A549 (cell line): ENCODE data around the gene ZNF566. TPM values are rescaled to one million over a fixed set of nuclear protein-coding genes. Genes with fewer than 3 reads are reported as not detected.

Experiments
- ATAC-seq, 2 experiments: fragments of 200-7000 bp in 1 of 2; fragments of >200 bp in 1 of 2; cut with Nextera tagmentation in 1 of 2; cut with Tn5 transposase in 1 of 2; 3 replicates each; pipeline versions ENCODE4 v1.8.0 to v1.9.1; 2018 to 2020; ENCODE audit warnings: mild to moderate bottlenecking in 1 of 2, moderate library complexity in 1 of 2
- CTCF ChIA-PET: fragments of 300-600 bp; sonication (Branson Sonifier 250); formaldehyde crosslinking; extraction: SDS; loops from one replicate; lab custom pipeline; 2021; ENCODE audit warnings: antibody characterized with exemption, inconsistent platforms; lab: Yijun Ruan, JAX
- POLR2A ChIA-PET: fragments of 350-600 bp; formaldehyde crosslinking; extraction: SDS; loops from one replicate; lab custom pipeline; 2021; ENCODE audit warnings: antibody characterized with exemption, inconsistent platforms; lab: Yijun Ruan, JAX
- DNase-seq, 2 experiments: peaks; one replicate each; pipeline versions ENCODE4 v3.0.0 to v3.0.0-alpha.2; 2011 to 2016; ENCODE audit warnings: low read depth in 1 of 2, low spot score in 1 of 2
- FAIRE-seq: peaks from 2 replicates; lab custom pipeline; 2011; peaks lifted over from hg19 to GRCh38; lab: Jason Lieb, UNC
- H3K27ac ChIP-seq, 2 experiments: fragments of >200 bp; sonication (Bioruptor Twin); formaldehyde crosslinking; 3 replicates each; pipeline ENCODE4 v1.5.1; 2016 to 2017
- H3K4me1 ChIP-seq: fragments of >200 bp; sonication (Bioruptor Twin); formaldehyde crosslinking; 3 replicates; pipeline ENCODE4 v1.6.1; 2016
- H3K4me2 ChIP-seq: fragments of >200 bp; sonication (Bioruptor Twin); formaldehyde crosslinking; 3 replicates; pipeline ENCODE4 v1.6.1; 2016
- H3K4me3 ChIP-seq: fragments of >200 bp; sonication (Bioruptor Twin); formaldehyde crosslinking; 3 replicates; pipeline ENCODE4 v1.5.1; 2016
- H3K9me3 ChIP-seq: fragments of >200 bp; sonication (Bioruptor Twin); formaldehyde crosslinking; 3 replicates; pipeline ENCODE4 v1.6.1; 2016
- BHLHE40 ChIP-seq: IDR thresholded peaks from 2 replicates; pipeline ENCODE4 v1.6.1; 2012; ENCODE audit warnings: low read depth, low read length, inconsistent platforms
- CEBPB ChIP-seq, 2 experiments: fragments of >200 bp in 1 of 2; sonication (Bioruptor Twin) in 1 of 2; formaldehyde crosslinking in 1 of 2; IDR thresholded peaks; 2 replicates each; pipeline ENCODE4 v1.6.1; 2012 to 2016
- CHD2 ChIP-seq: fragments of 150-350 bp; IDR thresholded peaks from 2 replicates; pipeline ENCODE4 v1.6.1; 2014; ENCODE audit warnings: low read length; ENCODE audit not compliant: partially characterized antibody
- E2F6 ChIP-seq: IDR thresholded peaks from 2 replicates; pipeline ENCODE4 v1.6.1; 2012; ENCODE audit warnings: low read depth, borderline replicate concordance
- EHMT2 ChIP-seq: fragments of 200-600 bp; sonication (generic); IDR thresholded peaks from 2 replicates; pipeline ENCODE4 v1.6.1; 2016; ENCODE audit warnings: antibody characterized with exemption, low read depth, mild to moderate bottlenecking, moderate library complexity
- EP300 ChIP-seq, 2 experiments: fragments of >200 bp; sonication (Bioruptor Twin); formaldehyde crosslinking; IDR thresholded peaks; 2 replicates in 1 of 2; 3 replicates in 1 of 2; pipeline ENCODE4 v1.6.1; 2016 to 2017
- ESRRA ChIP-seq: fragments of 150-350 bp; IDR thresholded peaks from 2 replicates; pipeline ENCODE4 v1.6.1; 2014; ENCODE audit warnings: mild to moderate bottlenecking, low read length, borderline replicate concordance
- FOXS1 ChIP-seq: fragments of 250-450 bp; sonication (Bioruptor Pico); IDR thresholded peaks from 2 replicates; pipeline ENCODE4 v1.5.0; 2020; ENCODE audit warnings: mild to moderate bottlenecking, moderate library complexity
- GATA3 ChIP-seq: IDR thresholded peaks from 2 replicates; pipeline ENCODE4 v1.6.1; 2012; ENCODE audit warnings: borderline replicate concordance
- HDAC2 ChIP-seq: fragments of 200-600 bp; sonication (generic); IDR thresholded peaks from 2 replicates; pipeline ENCODE4 v1.6.1; 2016
- HEYL ChIP-seq: fragments of 250-450 bp; sonication (Bioruptor Pico); IDR thresholded peaks from 2 replicates; pipeline ENCODE4 v1.8.0; 2021; ENCODE audit warnings: mild to moderate bottlenecking, moderate library complexity
- JUN ChIP-seq, 2 experiments: fragments of >200 bp; sonication (Bioruptor Twin); formaldehyde crosslinking; IDR thresholded peaks; 2 replicates in 1 of 2; 3 replicates in 1 of 2; pipeline ENCODE4 v1.6.1; 2016 to 2017
- KDM5A ChIP-seq: fragments of 200-600 bp; sonication (generic); IDR thresholded peaks from 2 replicates; pipeline ENCODE4 v1.6.1; 2016; ENCODE audit warnings: antibody characterized with exemption, mild to moderate bottlenecking
- MAFK ChIP-seq: fragments of 450-650 bp; IDR thresholded peaks from 2 replicates; pipeline ENCODE4 v1.6.1; 2014; ENCODE audit not compliant: partially characterized antibody
- MAX ChIP-seq: IDR thresholded peaks from 2 replicates; pipeline ENCODE4 v1.6.1; 2012
- MAZ ChIP-seq: fragments of 150-350 bp; IDR thresholded peaks from 2 replicates; pipeline ENCODE4 v1.6.1; 2014; ENCODE audit warnings: antibody characterized with exemption, low read depth, low read length, borderline replicate concordance
- MYC ChIP-seq: IDR thresholded peaks from 2 replicates; pipeline ENCODE4 v1.6.1; 2012; ENCODE audit warnings: mild to moderate bottlenecking, inconsistent platforms, low read length, improper control_type of control experiment, borderline replicate concordance
- PBX3 ChIP-seq: IDR thresholded peaks from 2 replicates; pipeline ENCODE4 v1.6.1; 2012
- PHF8 ChIP-seq: fragments of 200-600 bp; sonication (generic); IDR thresholded peaks from 2 replicates; pipeline ENCODE4 v1.6.1; 2016; ENCODE audit warnings: low read depth, mild to moderate bottlenecking, antibody characterized with exemption, moderate library complexity, borderline replicate concordance
- POLR2A ChIP-seq: IDR thresholded peaks from 2 replicates; pipeline ENCODE4 v1.6.1; 2012; ENCODE audit warnings: mild to moderate bottlenecking, low read length
- RARB ChIP-seq: fragments of 250-450 bp; sonication (Bioruptor Pico); IDR thresholded peaks from 2 replicates; pipeline ENCODE4 v1.8.0; 2021; ENCODE audit warnings: mild to moderate bottlenecking, moderate library complexity
- SMC3 ChIP-seq: fragments of >200 bp; sonication (Bioruptor Twin); formaldehyde crosslinking; IDR thresholded peaks from 3 replicates; pipeline ENCODE4 v1.6.1; 2018; ENCODE audit warnings: inconsistent platforms
- SREBF2 ChIP-seq: fragments of 450-650 bp; IDR thresholded peaks from 2 replicates; pipeline ENCODE4 v1.6.1; 2014; ENCODE audit warnings: mild to moderate bottlenecking, moderate library complexity
- TP53 ChIP-seq: fragments of 250-450 bp; sonication (Bioruptor Pico); IDR thresholded peaks from 2 replicates; pipeline ENCODE4 v1.5.0; 2021; ENCODE audit warnings: mild to moderate bottlenecking, moderate library complexity
- ZFP36 ChIP-seq: fragments of 450-650 bp; IDR thresholded peaks from 2 replicates; pipeline ENCODE4 v1.6.1; 2014; ENCODE audit warnings: borderline replicate concordance; ENCODE audit not compliant: partially characterized antibody
- WGBS: methylation state at CpG from one replicate; pipeline ENCODE4 v1.1.6; 2017; ENCODE audit errors: missing lambda C conversion rate; 5-methylcytosine and 5-hydroxymethylcytosine counted together
- polyA plus RNA-seq, 4 experiments: library from polyadenylated mRNA; depleted of rRNA in 3 of 4; stranded (reverse); fragments of >200 nt; fragmentation: RNase III in 1 of 4; extraction: RNeasy Plus Mini Kit Qiagen cat#74134 plus additional on column Dnase treatment in 1 of 4; gene quantifications; 2 replicates in 3 of 4; 3 replicates in 1 of 4; pipeline ENCODE4 v1.2.3, GENCODE V29; 2011 to 2017
- TF ChIP-seq, protein P1 (sequence below): fragments of >200 bp; sonication (Bioruptor Twin); formaldehyde crosslinking; IDR thresholded peaks from 2 replicates; pipeline ENCODE4 v1.6.1; 2016
- TF ChIP-seq, protein P2 (sequence below): fragments of 250-450 bp; sonication (Bioruptor Pico); IDR thresholded peaks from 2 replicates; pipeline ENCODE4 v1.5.0; 2021; ENCODE audit warnings: mild to moderate bottlenecking, moderate library complexity, borderline replicate concordance

The ZNF566 gene
- polyA plus RNA-seq, 2 of the 4 experiments (the other 2 are of a cell fraction), result 12.0 to 13.0 TPM

GRCh38 chr19:36514012-36514612 is 24.8 kb upstream of the ZNF566 start:
- no peak overlapping the region for H3K4me2 ChIP-seq
- 80% methylated on average over 2 of the region's 2 CpGs for WGBS
- ChIA-PET POLR2A (no interaction called here), CTCF (interaction anchor here (0.6 kb wide), 1 partner anchor 15 kb away, joined by 4 read pairs; no protein-coding TSS in a partner anchor)
- H3K9me3 ChIP-seq, result peaks cover 99% of the 10 kb centered on the region
- ATAC-seq, result 0 out of 6 replicates have a peak, but pooled peaks of 1 of the 2 experiments have one; percentile 19
- no peak overlapping the region for H3K27ac ChIP-seq
- H3K4me1 ChIP-seq, result no peaks in the 10 kb centered on the region
- FAIRE-seq, result peak; percentile 95
- TF ChIP-seq E2F6, result no peak
- no peak for TF ChIP-seq FOXS1 (CRISPR knock-in tag)
- no peak for TF ChIP-seq MAFK
- no peak for TF ChIP-seq PHF8
- TF ChIP-seq KDM5A, result no peak
- no peak for TF ChIP-seq RARB (CRISPR knock-in tag)
- TF ChIP-seq JUN (IDR thresholded peaks at IDR 0.05), result no peak
- no peak for TF ChIP-seq MAX
- peak; percentile 68; the same call in 1 of the 2 replicates for TF ChIP-seq GATA3
- no peak for TF ChIP-seq CHD2
- TF ChIP-seq ESRRA, result no peak
- TF ChIP-seq, protein P1, sequence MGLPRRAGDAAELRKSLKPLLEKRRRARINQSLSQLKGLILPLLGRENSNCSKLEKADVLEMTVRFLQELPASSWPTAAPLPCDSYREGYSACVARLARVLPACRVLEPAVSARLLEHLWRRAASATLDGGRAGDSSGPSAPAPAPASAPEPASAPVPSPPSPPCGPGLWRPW, result peak; percentile 37; the same call in 1 of the 2 replicates
- TF ChIP-seq HDAC2, result no peak
- TF ChIP-seq SMC3, result no peak
- TF ChIP-seq SREBF2, result no peak
- no peak for TF ChIP-seq ZFP36
- TF ChIP-seq BHLHE40, result no peak
- no peak for TF ChIP-seq HEYL (CRISPR knock-in tag)
- H3K4me3 ChIP-seq, result no peak overlapping the region
- peak in 1 of 2 experiments; percentile 58 for DNase-seq

GRCh38 chr19:36508325-36508724 is 19.0 kb upstream of the ZNF566 start:
- CTCF ChIA-PET, result interaction anchor here (0.6 to 1.8 kb wide), 2 partner anchors 15 to 21 kb away, joined by 3 to 4 read pairs; no protein-coding TSS in a partner anchor
- no peak overlapping the region for H3K4me2 ChIP-seq
- no peak for ATAC-seq
- no peaks in the 10 kb centered on the region for H3K4me1 ChIP-seq
- POLR2A ChIA-PET, result interaction anchor here (0.7 kb wide), 2 partner anchors 158 to 1582 kb away, joined by 3 to 6 read pairs; no protein-coding TSS in a partner anchor
- WGBS, result 56% methylated on average over 3 of the region's 3 CpGs
- TF ChIP-seq ZFP36 (peak; percentile 72), MAZ (no peak)
- no peak overlapping the region for H3K27ac ChIP-seq
- FAIRE-seq, result no peak
- no peak for DNase-seq
- H3K9me3 ChIP-seq, result peaks cover 92% of the 10 kb centered on the region
- no peak overlapping the region for H3K4me3 ChIP-seq

- no peak for ATAC-seq
- H3K9me3 ChIP-seq, result peaks cover 95% of the 10 kb centered on the region
- no peak overlapping the region for H3K4me2 ChIP-seq
- 34% methylated on average over 5 of the region's 5 CpGs for WGBS
- POLR2A ChIA-PET, result interaction anchor here (1.2 kb wide), 1 partner anchor 12 kb away, joined by 4 read pairs; the partner anchor contains the start of gene ZNF566
- TF ChIP-seq GATA3 (no peak), CHD2 (no peak), HDAC2 (no peak), RARB (CRISPR knock-in tag) (no peak), EHMT2 (no peak), PBX3 (no peak), SMC3 (no peak), EP300 (IDR thresholded peaks at IDR 0.05) (no peak), SREBF2 (no peak), MAZ (no peak), TP53 (no peak), MYC (no peak), CEBPB (IDR thresholded peaks at IDR 0.05) (no peak), POLR2A (no peak), MAFK (no peak)
- TF ChIP-seq, protein P2, sequence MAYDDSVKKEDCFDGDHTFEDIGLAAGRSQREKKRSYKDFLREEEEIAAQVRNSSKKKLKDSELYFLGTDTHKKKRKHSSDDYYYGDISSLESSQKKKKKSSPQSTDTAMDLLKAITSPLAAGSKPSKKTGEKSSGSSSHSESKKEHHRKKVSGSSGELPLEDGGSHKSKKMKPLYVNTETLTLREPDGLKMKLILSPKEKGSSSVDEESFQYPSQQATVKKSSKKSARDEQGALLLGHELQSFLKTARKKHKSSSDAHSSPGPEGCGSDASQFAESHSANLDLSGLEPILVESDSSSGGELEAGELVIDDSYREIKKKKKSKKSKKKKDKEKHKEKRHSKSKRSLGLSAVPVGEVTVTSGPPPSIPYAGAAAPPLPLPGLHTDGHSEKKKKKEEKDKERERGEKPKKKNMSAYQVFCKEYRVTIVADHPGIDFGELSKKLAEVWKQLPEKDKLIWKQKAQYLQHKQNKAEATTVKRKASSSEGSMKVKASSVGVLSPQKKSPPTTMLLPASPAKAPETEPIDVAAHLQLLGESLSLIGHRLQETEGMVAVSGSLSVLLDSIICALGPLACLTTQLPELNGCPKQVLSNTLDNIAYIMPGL, result no peak
- no peaks in the 10 kb centered on the region for H3K4me1 ChIP-seq
- peak; percentile 74 for FAIRE-seq
- DNase-seq, result no peak
- no peak overlapping the region for H3K4me3 ChIP-seq
- CTCF ChIA-PET, result no interaction called here
- H3K27ac ChIP-seq, result no peak overlapping the region
These were observed 12.6 kb upstream of the ZNF566 start for GRCh38 chr19:36501973-36502372.
